ENCODE results near the gene ZNF697.
"Not testable (repeated sequence)": the region's sequence is repeated elsewhere in the genome, so short reads cannot be mapped to it uniquely, and the experiment has no call there.

ZNF697 gene

GRCh38 chr1:119647734-119648619, at the start of gene ZNF697:
ZNF697 (minus strand) TSS chr1:119648266; CDS start chr1:119626100, 22,166 bp downstream.
- peak; percentile 41 to 72 for DNase-seq

- no peak for DNase-seq
Observed at GRCh38 chr1:119697598-119697997, 49.5 kb upstream of the ZNF697 start.

GRCh38 chr1:119696863-119697262, 48.8 kb upstream of the ZNF697 start:
- not testable (repeated sequence) for DNase-seq

GRCh38 chr1:119689511-119689910, 41.4 kb upstream of the ZNF697 start:
- DNase-seq: no peak

- no peak for DNase-seq
Observed at GRCh38 chr1:119688810-119689209, 40.7 kb upstream of the ZNF697 start.

GRCh38 chr1:119687434-119688079, 39.5 kb upstream of the ZNF697 start:
- no peak for DNase-seq

- no peak for DNase-seq
Observed at GRCh38 chr1:119686661-119687060, 38.6 kb upstream of the ZNF697 start.

- DNase-seq: no peak
Observed at GRCh38 chr1:119683893-119684292, 35.8 kb upstream of the ZNF697 start.

GRCh38 chr1:119682141-119682540, 34.1 kb upstream of the ZNF697 start:
- DNase-seq: no peak

- no peak for DNase-seq
Observed at GRCh38 chr1:119681560-119681959, 33.5 kb upstream of the ZNF697 start.

GRCh38 chr1:119680723-119681122, 32.7 kb upstream of the ZNF697 start:
- no peak for DNase-seq

- DNase-seq: no peak
Observed at GRCh38 chr1:119680193-119680592, 32.1 kb upstream of the ZNF697 start.

- no peak for DNase-seq
Observed at GRCh38 chr1:119679223-119679622, 31.2 kb upstream of the ZNF697 start.

GRCh38 chr1:119676571-119677206, 28.6 kb upstream of the ZNF697 start:
- DNase-seq: no peak

- DNase-seq: peak; percentile 72 to 76
Observed at GRCh38 chr1:119675349-119676345, 27.6 kb upstream of the ZNF697 start.

GRCh38 chr1:119674835-119675289, 26.8 kb upstream of the ZNF697 start:
- DNase-seq: peak; percentile 27 to 40

- no peak for DNase-seq
Observed at GRCh38 chr1:119674111-119674526, 26.1 kb upstream of the ZNF697 start.

GRCh38 chr1:119673171-119673940, 25.3 kb upstream of the ZNF697 start:
- DNase-seq: no peak

GRCh38 chr1:119670898-119671297, 22.8 kb upstream of the ZNF697 start:
- DNase-seq: no peak

GRCh38 chr1:119667173-119667572, 19.1 kb upstream of the ZNF697 start:
- no peak for DNase-seq

GRCh38 chr1:119664067-119664466, 16.0 kb upstream of the ZNF697 start:
- no peak for DNase-seq
